Measurements from ENCODE around the gene ADGRB3. TPM values are rescaled to one million over a fixed set of nuclear protein-coding genes. Genes with fewer than 3 reads are reported as not detected.

Gene ADGRB3
- polyA plus RNA-seq, 3 donors: 0.04 to 0.23 (median 0.05) TPM

DNA sequence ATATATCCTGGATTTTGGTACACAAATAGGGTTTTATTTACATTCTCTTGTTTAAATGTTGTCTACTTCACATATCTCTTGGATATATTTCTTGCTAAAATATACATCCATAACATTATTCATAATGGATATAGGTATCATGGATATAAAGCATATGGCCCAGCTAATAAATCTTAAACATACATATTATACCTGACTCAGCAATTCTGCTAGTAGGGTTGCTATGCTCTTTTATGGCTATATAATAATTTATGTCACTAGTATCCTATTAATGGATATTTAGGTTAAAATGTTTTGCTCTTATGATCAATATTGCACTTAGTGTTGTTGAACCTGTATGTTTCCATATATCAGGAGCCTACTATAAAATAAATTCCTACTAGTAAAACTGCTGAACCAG lies 786.2 kb downstream of the ADGRB3 start:
- Histone ChIP-seq H3K27me3 (ENCODE audit: control insufficient read depth in 2 of 2, insufficient read depth in 2 of 2, low read length in 2 of 2) (no peaks in the 10 kb centered on the region), H3K36me3 (replicated peaks in 1 of 2; ENCODE audit: control insufficient read depth in 1 of 2, insufficient read depth in 2 of 2, low read length in 2 of 2) (no peaks in the 10 kb centered on the region), H3K4me1 (ENCODE audit: control insufficient read depth in 1 of 2, insufficient read depth in 2 of 2, low read length in 2 of 2) (no peaks in the 10 kb centered on the region), H3K4me2 (replicated peaks; ENCODE audit: extremely low read depth, low read length, poor library complexity, severe bottlenecking) (no peak overlapping the region), H3K27ac (ENCODE audit: low read depth in 1 of 2, low read length in 2 of 2) (no peak overlapping the region), H3K79me2 (ENCODE audit: insufficient read depth, low read length) (no peaks in the 10 kb centered on the region), H3K4me3 (replicated peaks in 1 of 3; ENCODE audit: low read depth in 2 of 3, low read length in 3 of 3) (no peak overlapping the region), H4K20me1 (ENCODE audit: insufficient read depth, low read length) (no peaks in the 10 kb centered on the region), H3K9ac (ENCODE audit: insufficient read depth, low read length, poor library complexity, severe bottlenecking) (no peak overlapping the region), H2AFZ (ENCODE audit: insufficient read depth, low read depth, low read length, poor library complexity, severe bottlenecking) (no peak overlapping the region), H3K9me3 (replicated peaks in 1 of 2; ENCODE audit: control insufficient read depth in 1 of 2, insufficient read depth in 1 of 2, low read length in 2 of 2) (peaks cover 0 to 2% of the 10 kb centered on the region in 2 donors)
- Mint-ChIP-seq H3K27me3 (ENCODE audit: low read depth in 3 of 3) (peaks cover 0 to 2% (median 2%) of the 10 kb centered on the region in 3 donors), H3K36me3 (no peaks in the 10 kb centered on the region), H3K4me3 (no peak overlapping the region), H3K4me1 (no peaks in the 10 kb centered on the region), H3K27ac (no peak overlapping the region), H3K9me3 (peaks cover 0 to 9% (median 3%) of the 10 kb centered on the region in 7 donors)
- TF ChIP-seq, protein P1, sequence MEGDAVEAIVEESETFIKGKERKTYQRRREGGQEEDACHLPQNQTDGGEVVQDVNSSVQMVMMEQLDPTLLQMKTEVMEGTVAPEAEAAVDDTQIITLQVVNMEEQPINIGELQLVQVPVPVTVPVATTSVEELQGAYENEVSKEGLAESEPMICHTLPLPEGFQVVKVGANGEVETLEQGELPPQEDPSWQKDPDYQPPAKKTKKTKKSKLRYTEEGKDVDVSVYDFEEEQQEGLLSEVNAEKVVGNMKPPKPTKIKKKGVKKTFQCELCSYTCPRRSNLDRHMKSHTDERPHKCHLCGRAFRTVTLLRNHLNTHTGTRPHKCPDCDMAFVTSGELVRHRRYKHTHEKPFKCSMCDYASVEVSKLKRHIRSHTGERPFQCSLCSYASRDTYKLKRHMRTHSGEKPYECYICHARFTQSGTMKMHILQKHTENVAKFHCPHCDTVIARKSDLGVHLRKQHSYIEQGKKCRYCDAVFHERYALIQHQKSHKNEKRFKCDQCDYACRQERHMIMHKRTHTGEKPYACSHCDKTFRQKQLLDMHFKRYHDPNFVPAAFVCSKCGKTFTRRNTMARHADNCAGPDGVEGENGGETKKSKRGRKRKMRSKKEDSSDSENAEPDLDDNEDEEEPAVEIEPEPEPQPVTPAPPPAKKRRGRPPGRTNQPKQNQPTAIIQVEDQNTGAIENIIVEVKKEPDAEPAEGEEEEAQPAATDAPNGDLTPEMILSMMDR (IDR thresholded peaks at IDR 0.05): no peak
- intact Hi-C loops (cut with micrococcal nuclease): no loop called here
- DNase-seq: no peak

DNA sequence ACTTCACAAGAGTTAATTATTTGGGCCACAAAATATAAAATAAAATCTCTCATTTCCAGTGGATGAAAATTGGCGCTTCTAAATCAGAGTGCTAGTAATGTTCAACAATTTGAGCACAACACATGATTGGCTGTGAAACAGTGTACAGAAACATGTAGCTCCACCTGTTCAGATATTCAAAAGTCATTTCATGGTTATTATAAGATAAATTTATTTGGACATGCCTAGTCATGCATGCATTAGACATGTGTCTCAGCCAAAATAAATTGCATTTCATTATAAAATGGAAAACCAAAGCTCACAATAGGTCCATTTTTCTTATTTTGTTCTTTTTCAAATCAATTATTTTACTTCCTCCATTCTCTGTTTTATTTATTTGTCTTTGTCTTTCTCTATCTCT lies 786.9 kb downstream of the ADGRB3 start:
- Mint-ChIP-seq H3K4me1 (no peaks in the 10 kb centered on the region), H3K4me3 (no peak overlapping the region), H3K27me3 (ENCODE audit: low read depth in 3 of 3) (peaks cover 0 to 2% (median 2%) of the 10 kb centered on the region in 3 donors), H3K27ac (no peak overlapping the region), H3K9me3 (peaks cover 0 to 9% (median 3%) of the 10 kb centered on the region in 7 donors), H3K36me3 (no peaks in the 10 kb centered on the region)
- intact Hi-C loops (cut with micrococcal nuclease): no loop called here
- WGBS (ENCODE audit: insufficient coverage): no CpG with 5 or more reads among the region's 1 CpG
- H3K27me3 ChIP-seq (ENCODE audit: control insufficient read depth in 2 of 2, insufficient read depth in 2 of 2, low read length in 2 of 2): no peaks in the 10 kb centered on the region
- no peaks in the 10 kb centered on the region for H3K36me3 ChIP-seq (replicated peaks in 1 of 2; ENCODE audit: control insufficient read depth in 1 of 2, insufficient read depth in 2 of 2, low read length in 2 of 2)
- no peak for DNase-seq
- no peak overlapping the region for H3K4me3 ChIP-seq (replicated peaks in 1 of 3; ENCODE audit: low read depth in 2 of 3, low read length in 3 of 3)
- no peaks in the 10 kb centered on the region for H3K4me1 ChIP-seq (ENCODE audit: control insufficient read depth in 1 of 2, insufficient read depth in 2 of 2, low read length in 2 of 2)
- no peaks in the 10 kb centered on the region for H4K20me1 ChIP-seq (ENCODE audit: insufficient read depth, low read length)
- no peaks in the 10 kb centered on the region for H3K79me2 ChIP-seq (ENCODE audit: insufficient read depth, low read length)
- no peak overlapping the region for H3K27ac ChIP-seq (ENCODE audit: low read depth in 1 of 2, low read length in 2 of 2)
- TF ChIP-seq, protein P1 (IDR thresholded peaks at IDR 0.05): no peak
- no peak overlapping the region for H3K4me2 ChIP-seq (replicated peaks; ENCODE audit: extremely low read depth, low read length, poor library complexity, severe bottlenecking)
- no peak overlapping the region for H2AFZ ChIP-seq (ENCODE audit: insufficient read depth, low read depth, low read length, poor library complexity, severe bottlenecking)
- no peak overlapping the region for H3K9ac ChIP-seq (ENCODE audit: insufficient read depth, low read length, poor library complexity, severe bottlenecking)
- peaks cover 0 to 2% of the 10 kb centered on the region in 2 donors for H3K9me3 ChIP-seq (replicated peaks in 1 of 2; ENCODE audit: control insufficient read depth in 1 of 2, insufficient read depth in 1 of 2, low read length in 2 of 2)
